IMR-90 (cell line): Measurements from ENCODE around the gene KCNMB2.

Experiments used
- BHLHE40 ChIP-seq: fragments of 150-350 bp; IDR thresholded peaks from 2 replicates; pipeline ENCODE4 v1.6.1; 2016; ENCODE audit warnings: mild to moderate bottlenecking, low read depth, low read length
- CEBPB ChIP-seq: IDR thresholded peaks from 2 replicates; pipeline ENCODE4 v1.6.1; 2012; ENCODE audit warnings: low read depth, low read length, improper control_type of control experiment
- MAFK ChIP-seq: IDR thresholded peaks from 2 replicates; pipeline ENCODE4 v1.6.1; 2012; ENCODE audit warnings: low read depth, low read length, improper control_type of control experiment
- MAZ ChIP-seq: IDR thresholded peaks from 2 replicates; pipeline ENCODE4 v1.6.1; 2012; ENCODE audit warnings: low read depth, mild to moderate bottlenecking, low read length, improper control_type of control experiment, moderate library complexity, borderline replicate concordance
- MXI1 ChIP-seq: IDR thresholded peaks from 2 replicates; pipeline ENCODE4 v1.6.1; 2012; ENCODE audit warnings: low read depth, mild to moderate bottlenecking, low read length, moderate library complexity, borderline replicate concordance
- POLR2A ChIP-seq: IDR thresholded peaks from 2 replicates; pipeline ENCODE4 v1.6.1; 2012; ENCODE audit warnings: mild to moderate bottlenecking, low read depth, low read length
- RAD21 ChIP-seq: IDR thresholded peaks from 2 replicates; pipeline ENCODE4 v1.6.1; 2012; ENCODE audit warnings: low read length, improper control_type of control experiment
- RFX5 ChIP-seq: IDR thresholded peaks from 2 replicates; pipeline ENCODE4 v1.8.0; 2012; ENCODE audit warnings: low read depth, mild to moderate bottlenecking, low read length, moderate library complexity
- SMC3 ChIP-seq: fragments of 150-350 bp; IDR thresholded peaks from 2 replicates; pipeline ENCODE4 v1.6.1; 2016; ENCODE audit warnings: low read depth, mild to moderate bottlenecking, antibody characterized with exemption, low read length, moderate library complexity
- USF2 ChIP-seq: fragments of 150-350 bp; IDR thresholded peaks from 2 replicates; pipeline ENCODE4 v1.6.1; 2017; ENCODE audit warnings: mild to moderate bottlenecking, antibody characterized with exemption, low read length, low read depth
- TF ChIP-seq, protein P1 (sequence below): conservative IDR thresholded peaks from 2 replicates; pipeline ENCODE4 v1.5.1; 2012; ENCODE audit warnings: mild to moderate bottlenecking, low read depth, low read length, improper control_type of control experiment

DNA sequence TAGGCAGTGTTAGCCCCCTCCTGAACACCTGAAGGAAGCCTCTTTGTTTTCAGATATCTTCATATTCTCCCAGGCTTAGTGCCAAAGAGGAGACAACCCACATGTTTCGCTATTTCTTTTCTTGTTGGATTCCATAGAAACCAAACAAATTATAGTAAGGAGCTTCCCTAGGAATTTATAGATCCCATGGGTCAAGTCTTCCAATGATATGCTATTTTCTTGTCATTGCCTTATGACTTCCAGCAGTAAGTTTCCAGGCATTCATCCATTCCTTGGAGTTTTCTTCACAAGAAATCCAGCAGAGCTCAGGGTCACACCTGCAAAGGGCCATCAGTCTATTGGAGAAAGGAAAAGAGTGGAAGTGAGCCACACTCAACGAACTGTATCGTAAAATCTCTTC, 9.9 kb upstream of the KCNMB2 start:
- TF ChIP-seq BHLHE40: no peak
- TF ChIP-seq, protein P1, sequence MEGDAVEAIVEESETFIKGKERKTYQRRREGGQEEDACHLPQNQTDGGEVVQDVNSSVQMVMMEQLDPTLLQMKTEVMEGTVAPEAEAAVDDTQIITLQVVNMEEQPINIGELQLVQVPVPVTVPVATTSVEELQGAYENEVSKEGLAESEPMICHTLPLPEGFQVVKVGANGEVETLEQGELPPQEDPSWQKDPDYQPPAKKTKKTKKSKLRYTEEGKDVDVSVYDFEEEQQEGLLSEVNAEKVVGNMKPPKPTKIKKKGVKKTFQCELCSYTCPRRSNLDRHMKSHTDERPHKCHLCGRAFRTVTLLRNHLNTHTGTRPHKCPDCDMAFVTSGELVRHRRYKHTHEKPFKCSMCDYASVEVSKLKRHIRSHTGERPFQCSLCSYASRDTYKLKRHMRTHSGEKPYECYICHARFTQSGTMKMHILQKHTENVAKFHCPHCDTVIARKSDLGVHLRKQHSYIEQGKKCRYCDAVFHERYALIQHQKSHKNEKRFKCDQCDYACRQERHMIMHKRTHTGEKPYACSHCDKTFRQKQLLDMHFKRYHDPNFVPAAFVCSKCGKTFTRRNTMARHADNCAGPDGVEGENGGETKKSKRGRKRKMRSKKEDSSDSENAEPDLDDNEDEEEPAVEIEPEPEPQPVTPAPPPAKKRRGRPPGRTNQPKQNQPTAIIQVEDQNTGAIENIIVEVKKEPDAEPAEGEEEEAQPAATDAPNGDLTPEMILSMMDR: no peak
- TF ChIP-seq MXI1: no peak
- no peak for TF ChIP-seq POLR2A
- TF ChIP-seq SMC3: no peak
- no peak for TF ChIP-seq CEBPB
- TF ChIP-seq MAFK: no peak
- TF ChIP-seq RAD21: no peak
- no peak for TF ChIP-seq RFX5
- TF ChIP-seq MAZ: no peak
- no peak for TF ChIP-seq USF2
